ENCODE measurements around the gene ZNF396. TPM values are rescaled to one million over a fixed set of nuclear protein-coding genes. Genes with fewer than 3 reads are reported as not detected.

The ZNF396 gene
- total and polyA plus RNA-seq, 7 donors, result 0.30 to 0.79 (median 0.69) TPM

DNA sequence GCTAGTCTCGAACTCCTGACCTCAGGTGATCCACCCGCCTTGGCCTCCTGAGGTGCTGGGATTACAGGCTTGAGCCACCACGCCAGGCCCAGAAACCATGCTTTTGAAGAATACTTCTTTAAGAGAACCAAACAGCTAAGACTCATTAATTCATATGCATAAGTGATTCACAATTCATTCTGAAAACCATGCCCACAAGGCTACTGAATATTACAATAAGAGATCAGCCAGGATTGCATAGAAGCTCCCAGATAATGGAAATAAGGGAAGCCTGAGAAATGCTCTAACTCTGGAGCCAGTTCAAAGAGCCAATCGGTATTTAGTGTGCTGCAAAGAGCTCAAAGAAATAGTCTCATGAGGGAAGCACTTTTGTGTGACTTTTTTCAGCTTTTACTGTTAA, 2.4 kb downstream of the ZNF396 start:
- Histone ChIP-seq H3K27me3 (ENCODE audit: insufficient read depth in 3 of 3, low read length in 2 of 3) (peaks cover 0 to 20% (median 0%) of the 10 kb centered on the region in 3 donors), H3K4me1 (peaks cover 4% of the 10 kb centered on the region), H3K4me3 (no peak overlapping the region), H3K36me3 (ENCODE audit: insufficient read depth in 1 of 2, low read depth in 1 of 2) (no peaks in the 10 kb centered on the region), H3K9me3 (no peaks in the 10 kb centered on the region), H3K27ac (no peak overlapping the region)
- ATAC-seq (no peak), DNase-seq (no peak)
- WGBS, 3 donors, result 82 to 89% (median 86%) methylated on average over 4 of the region's 4 CpGs
- intact Hi-C loops (cut with DNase I), result no loop called here
- TF ChIP-seq, protein P1, sequence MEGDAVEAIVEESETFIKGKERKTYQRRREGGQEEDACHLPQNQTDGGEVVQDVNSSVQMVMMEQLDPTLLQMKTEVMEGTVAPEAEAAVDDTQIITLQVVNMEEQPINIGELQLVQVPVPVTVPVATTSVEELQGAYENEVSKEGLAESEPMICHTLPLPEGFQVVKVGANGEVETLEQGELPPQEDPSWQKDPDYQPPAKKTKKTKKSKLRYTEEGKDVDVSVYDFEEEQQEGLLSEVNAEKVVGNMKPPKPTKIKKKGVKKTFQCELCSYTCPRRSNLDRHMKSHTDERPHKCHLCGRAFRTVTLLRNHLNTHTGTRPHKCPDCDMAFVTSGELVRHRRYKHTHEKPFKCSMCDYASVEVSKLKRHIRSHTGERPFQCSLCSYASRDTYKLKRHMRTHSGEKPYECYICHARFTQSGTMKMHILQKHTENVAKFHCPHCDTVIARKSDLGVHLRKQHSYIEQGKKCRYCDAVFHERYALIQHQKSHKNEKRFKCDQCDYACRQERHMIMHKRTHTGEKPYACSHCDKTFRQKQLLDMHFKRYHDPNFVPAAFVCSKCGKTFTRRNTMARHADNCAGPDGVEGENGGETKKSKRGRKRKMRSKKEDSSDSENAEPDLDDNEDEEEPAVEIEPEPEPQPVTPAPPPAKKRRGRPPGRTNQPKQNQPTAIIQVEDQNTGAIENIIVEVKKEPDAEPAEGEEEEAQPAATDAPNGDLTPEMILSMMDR (IDR thresholded peaks at IDR 0.05), result no peak

- Histone ChIP-seq H3K4me3 (no peak overlapping the region), H3K27ac (no peak overlapping the region), H3K4me1 (no peaks in the 10 kb centered on the region), H3K27me3 (ENCODE audit: insufficient read depth in 3 of 3, low read length in 2 of 3) (no peaks in the 10 kb centered on the region), H3K9me3 (no peaks in the 10 kb centered on the region), H3K36me3 (ENCODE audit: insufficient read depth in 1 of 2, low read depth in 1 of 2) (no peaks in the 10 kb centered on the region)
- DNase-seq, result no peak
- WGBS, 3 donors, result 95 to 98% (median 96%) methylated on average over 1 of the region's 1 CpG
- intact Hi-C loops (cut with DNase I), result no loop called here
- TF ChIP-seq, protein P1 (IDR thresholded peaks at IDR 0.05), result no peak
- ATAC-seq, result no peak
Observed at GRCh38 chr18:35371412-35372195, 5.5 kb downstream of the ZNF396 start.

GRCh38 chr18:35369126-35369525, 8.0 kb downstream of the ZNF396 start:
- 94 to 97% (median 94%) methylated on average over 6 of the region's 6 CpGs for WGBS, 3 donors
- H3K9me3 ChIP-seq, result no peaks in the 10 kb centered on the region
- TF ChIP-seq, protein P1 (IDR thresholded peaks at IDR 0.05), result no peak
- no peak for DNase-seq
- ATAC-seq, result no peak
- H3K36me3 ChIP-seq (ENCODE audit: insufficient read depth in 1 of 2, low read depth in 1 of 2), result no peaks in the 10 kb centered on the region
- intact Hi-C loops (cut with DNase I), result no loop called here
- H3K27me3 ChIP-seq (ENCODE audit: insufficient read depth in 3 of 3, low read length in 2 of 3), result no peaks in the 10 kb centered on the region
- H3K27ac ChIP-seq, result no peak overlapping the region
- no peak overlapping the region for H3K4me3 ChIP-seq
- no peaks in the 10 kb centered on the region for H3K4me1 ChIP-seq

DNA sequence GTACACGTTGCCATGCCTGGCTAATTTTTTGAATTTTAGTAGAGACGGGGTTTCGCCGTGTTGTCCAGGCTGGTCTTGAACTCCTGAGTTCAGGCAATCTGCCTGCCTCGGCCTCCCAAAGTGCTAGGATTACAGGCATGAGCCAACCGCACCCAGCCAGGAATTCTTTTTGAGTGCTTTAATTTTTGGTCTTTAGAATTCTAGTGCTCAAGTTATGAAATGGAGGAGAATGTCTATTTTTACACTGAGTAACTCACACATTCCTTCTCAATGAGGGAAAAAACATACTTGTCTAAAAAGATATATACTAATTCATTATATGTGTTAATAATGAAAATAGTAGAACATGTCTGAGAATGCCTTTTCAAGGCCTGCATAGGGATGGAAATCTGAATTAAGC, 8.5 kb downstream of the ZNF396 start:
- H3K36me3 ChIP-seq (ENCODE audit: insufficient read depth in 1 of 2, low read depth in 1 of 2), result no peaks in the 10 kb centered on the region
- TF ChIP-seq, protein P1 (IDR thresholded peaks at IDR 0.05), result no peak
- H3K4me1 ChIP-seq, result no peaks in the 10 kb centered on the region
- H3K27ac ChIP-seq, result no peak overlapping the region
- WGBS, 3 donors, result 93 to 94% (median 94%) methylated on average over 6 of the region's 6 CpGs
- ATAC-seq (no peak), DNase-seq (no peak)
- intact Hi-C loops (cut with DNase I), result no loop called here
- H3K27me3 ChIP-seq (ENCODE audit: insufficient read depth in 3 of 3, low read length in 2 of 3), result no peaks in the 10 kb centered on the region
- H3K4me3 ChIP-seq, result no peak overlapping the region
- no peaks in the 10 kb centered on the region for H3K9me3 ChIP-seq

- no peaks in the 10 kb centered on the region for H3K27me3 ChIP-seq (ENCODE audit: insufficient read depth in 3 of 3, low read length in 2 of 3)
- no peak for DNase-seq
- no peak for ATAC-seq
- TF ChIP-seq, protein P1 (IDR thresholded peaks at IDR 0.05), result no peak
- no peak overlapping the region for H3K27ac ChIP-seq
- intact Hi-C loops (cut with DNase I), result no loop called here
- H3K36me3 ChIP-seq (ENCODE audit: insufficient read depth in 1 of 2, low read depth in 1 of 2), result no peaks in the 10 kb centered on the region
- no peaks in the 10 kb centered on the region for H3K4me1 ChIP-seq
- H3K9me3 ChIP-seq, result no peaks in the 10 kb centered on the region
- no peak overlapping the region for H3K4me3 ChIP-seq
Observed at GRCh38 chr18:35362531-35362930, 14.6 kb downstream of the ZNF396 start.
